Esophagus squamous epithelium (tissue), 5 donors: ENCODE results near the gene CYB561A3. TPM values are rescaled to one million over a fixed set of nuclear protein-coding genes. Genes with fewer than 3 reads are reported as not detected.

Experiments used
- DNase-seq: peaks from one replicate; lab custom pipeline; 2025; lab: John Stamatoyannopoulos, UW
- H3K27ac ChIP-seq, 4 donors: fragments of 200-600 bp; sonication (generic); one replicate each; pipeline ENCODE4 v1.5.1; 2016 to 2019; ENCODE audit warnings: mild to moderate bottlenecking in 1 of 4
- H3K27me3 ChIP-seq, 4 donors: fragments of 200-600 bp; sonication (generic); 1 replicate in 3 of 4; 2 replicates in 1 of 4; pipeline versions ENCODE4 v1.5.1 to v1.6.0; 2017 to 2021; ENCODE audit warnings: antibody characterized with exemption in 1 of 4
- H3K36me3 ChIP-seq, 3 donors: fragments of 200-600 bp; sonication (generic); one replicate each; pipeline ENCODE4 v1.5.1; 2016 to 2019
- H3K4me1 ChIP-seq, 3 donors: fragments of 200-600 bp; sonication (generic); one replicate each; pipeline ENCODE4 v1.5.1; 2017 to 2019
- H3K4me3 ChIP-seq, 4 donors: fragments of 200-600 bp; sonication (generic); 1 replicate in 3 of 4; 2 replicates in 1 of 4; pipeline ENCODE4 v1.5.1; 2016 to 2019; ENCODE audit warnings: mild to moderate bottlenecking in 2 of 4, moderate library complexity in 1 of 4
- H3K9me3 ChIP-seq, 3 donors: fragments of 200-600 bp; sonication (generic); one replicate each; pipeline ENCODE4 v1.5.1; 2016 to 2019
- POLR2A ChIP-seq, 4 donors: fragments of 450-650 bp; IDR thresholded peaks; one replicate each; pipeline ENCODE4 v1.6.1; 2017; ENCODE audit warnings: antibody characterized with exemption in 4 of 4, mild to moderate bottlenecking in 4 of 4, moderate library complexity in 3 of 4
- WGBS, 2 donors: methylation state at CpG; one replicate each; pipeline ENCODE4 v1.1.5; 2018; 5-methylcytosine and 5-hydroxymethylcytosine counted together
- intact Hi-C: fragments of 100-400 bp; cut with DNase I; formaldehyde crosslinking; loops from one replicate; pipeline ENCODE4 v1.15.0; 2022
- total RNA-seq, 4 donors: library from RNA; depleted of rRNA; stranded (reverse); fragments of >200 nt; gene quantifications; one replicate each; pipeline ENCODE4 v1.1.0, GENCODE V29; 2016
- TF ChIP-seq, protein P1 (sequence below), 6 experiments: fragments of 450-650 bp in 4 of 6; fragments of 200-600 bp in 2 of 6; sonication (generic) in 2 of 6; IDR thresholded peaks; one replicate each; pipeline ENCODE4 v1.5.1; 2016 to 2019; ENCODE audit warnings: antibody characterized with exemption in 6 of 6, mild to moderate bottlenecking in 4 of 6, moderate library complexity in 4 of 6
- donor health status: DM: yes; HTN: yes; CAD: no.

CYB561A3 gene
- total RNA-seq, 4 donors from 2014 or later, result 23.9 to 44.3 (median 27.9) TPM

DNA sequence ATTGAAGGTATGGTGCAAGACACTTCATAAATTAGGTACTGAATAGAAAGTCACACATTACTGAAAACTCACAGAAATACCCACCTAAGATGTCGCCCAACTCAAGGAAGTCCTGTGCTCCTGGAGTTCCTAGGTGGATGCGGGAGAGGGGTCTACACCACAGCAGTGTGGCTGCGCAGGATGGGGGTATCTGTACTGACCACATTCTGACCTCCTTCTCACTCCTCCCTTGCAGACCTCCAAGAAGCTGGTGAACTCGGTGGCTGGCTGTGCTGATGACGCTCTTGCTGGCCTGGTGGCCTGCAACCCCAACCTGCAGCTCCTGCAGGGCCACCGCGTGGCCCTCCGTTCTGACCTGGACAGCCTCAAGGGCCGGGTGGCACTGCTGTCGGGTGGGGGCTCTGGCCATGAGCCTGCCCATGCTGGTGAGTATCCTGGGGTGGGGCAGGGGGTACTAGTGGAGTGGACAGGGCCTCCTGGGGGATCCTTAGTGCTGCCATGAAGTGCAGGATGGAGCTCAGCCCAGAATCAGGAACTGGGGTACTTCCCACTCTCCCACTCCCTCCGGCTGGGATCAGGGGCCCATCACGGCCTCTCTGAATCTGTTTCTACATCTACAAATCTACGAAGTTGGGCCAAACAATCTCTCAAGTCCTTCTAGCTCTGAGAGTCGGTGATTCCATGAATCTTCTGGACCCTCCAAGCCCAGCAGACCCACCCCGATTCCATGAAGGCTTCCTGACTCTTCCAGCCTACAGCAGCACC, 23.8 kb downstream of the CYB561A3 start:
- no peaks in the 10 kb centered on the region for H3K9me3 ChIP-seq
- H3K27ac ChIP-seq, result no peak overlapping the region
- no peak overlapping the region for H3K4me3 ChIP-seq
- peaks cover 7 to 36% (median 10%) of the 10 kb centered on the region in 3 donors for H3K4me1 ChIP-seq
- TF ChIP-seq POLR2A (IDR thresholded peaks at IDR 0.05), result no peak
- TF ChIP-seq, protein P1, sequence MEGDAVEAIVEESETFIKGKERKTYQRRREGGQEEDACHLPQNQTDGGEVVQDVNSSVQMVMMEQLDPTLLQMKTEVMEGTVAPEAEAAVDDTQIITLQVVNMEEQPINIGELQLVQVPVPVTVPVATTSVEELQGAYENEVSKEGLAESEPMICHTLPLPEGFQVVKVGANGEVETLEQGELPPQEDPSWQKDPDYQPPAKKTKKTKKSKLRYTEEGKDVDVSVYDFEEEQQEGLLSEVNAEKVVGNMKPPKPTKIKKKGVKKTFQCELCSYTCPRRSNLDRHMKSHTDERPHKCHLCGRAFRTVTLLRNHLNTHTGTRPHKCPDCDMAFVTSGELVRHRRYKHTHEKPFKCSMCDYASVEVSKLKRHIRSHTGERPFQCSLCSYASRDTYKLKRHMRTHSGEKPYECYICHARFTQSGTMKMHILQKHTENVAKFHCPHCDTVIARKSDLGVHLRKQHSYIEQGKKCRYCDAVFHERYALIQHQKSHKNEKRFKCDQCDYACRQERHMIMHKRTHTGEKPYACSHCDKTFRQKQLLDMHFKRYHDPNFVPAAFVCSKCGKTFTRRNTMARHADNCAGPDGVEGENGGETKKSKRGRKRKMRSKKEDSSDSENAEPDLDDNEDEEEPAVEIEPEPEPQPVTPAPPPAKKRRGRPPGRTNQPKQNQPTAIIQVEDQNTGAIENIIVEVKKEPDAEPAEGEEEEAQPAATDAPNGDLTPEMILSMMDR (IDR thresholded peaks at IDR 0.05), result no peak
- WGBS, 2 donors, result 90 to 98% methylated on average over 7 to 12 of the region's 15 CpGs
- peaks cover 0 to 47% (median 3%) of the 10 kb centered on the region in 3 donors for H3K36me3 ChIP-seq
- DNase-seq, result no peak
- intact Hi-C loops, result loop anchor here (5.0 kb wide), 1 partner anchor 44 kb away; no protein-coding TSS in a partner anchor
- H3K27me3 ChIP-seq, result no peaks in the 10 kb centered on the region

DNA sequence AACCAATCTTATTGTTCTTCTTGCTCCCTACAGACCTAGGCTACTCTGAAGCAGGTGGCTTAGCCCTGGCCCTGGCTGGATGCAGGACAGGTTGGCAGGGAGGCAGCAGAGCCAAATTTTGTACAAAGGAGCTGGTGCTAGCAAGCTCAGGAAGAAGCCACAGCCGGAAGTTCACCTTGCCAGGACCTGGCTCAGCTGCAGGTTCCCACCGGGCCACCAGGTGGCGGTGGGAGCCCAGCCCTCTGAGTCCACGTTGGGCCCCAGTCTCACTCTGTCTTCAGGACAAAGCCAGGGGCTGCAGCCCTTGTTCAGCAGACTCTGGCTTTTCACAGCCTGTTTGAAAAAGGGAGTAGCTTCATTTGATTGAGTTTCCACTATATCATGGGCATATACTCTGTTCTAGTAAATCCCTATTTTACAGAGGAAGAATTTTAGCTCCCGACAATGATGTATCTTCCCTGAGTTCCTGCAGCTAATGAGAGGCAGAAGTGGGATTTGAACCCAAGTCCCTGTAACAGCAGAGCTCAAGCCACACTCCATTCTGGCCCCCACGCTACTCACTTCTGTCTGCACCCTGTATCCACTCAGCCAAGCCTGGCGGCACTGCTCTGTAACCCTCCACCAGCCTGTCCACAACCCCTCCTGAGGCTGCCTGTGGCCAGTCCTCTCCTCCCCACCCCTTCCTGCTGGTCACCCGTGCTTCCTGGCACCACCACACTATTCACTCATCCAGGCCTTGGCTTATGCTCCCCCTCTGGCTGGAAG, 25.3 kb downstream of the CYB561A3 start:
- Histone ChIP-seq H3K27ac (peak overlapping the region; percentile 11 to 97 (median 54)), H3K4me1 (peaks cover 17 to 46% (median 19%) of the 10 kb centered on the region in 3 donors), H3K9me3 (no peaks in the 10 kb centered on the region), H3K36me3 (peaks cover 0 to 32% (median 3%) of the 10 kb centered on the region in 3 donors), H3K27me3 (no peaks in the 10 kb centered on the region), H3K4me3 (no peak overlapping the region)
- 30% methylated on average over 7 to 8 of the region's 8 CpGs for WGBS, 2 donors
- TF ChIP-seq POLR2A (IDR thresholded peaks at IDR 0.05), result no peak
- TF ChIP-seq, protein P1 (IDR thresholded peaks at IDR 0.05), result peak; percentile 95 to 99 (median 98)
- DNase-seq, result peak; percentile 30
- intact Hi-C loops, result loop anchor here (5.0 kb wide), 1 partner anchor 46 kb away; no protein-coding TSS in a partner anchor

GRCh38 chr11:61335355-61335710, 26.3 kb downstream of the CYB561A3 start:
- WGBS, 2 donors, result 86% methylated on average over 1 of the region's 1 CpG; no CpG with 5 or more reads in 1 of the 2 donors
- no peak overlapping the region for H3K4me3 ChIP-seq
- H3K36me3 ChIP-seq, result peaks cover 0 to 23% (median 3%) of the 10 kb centered on the region in 3 donors
- no peaks in the 10 kb centered on the region for H3K9me3 ChIP-seq
- H3K4me1 ChIP-seq, result peaks cover 24 to 57% (median 25%) of the 10 kb centered on the region in 3 donors
- no peaks in the 10 kb centered on the region for H3K27me3 ChIP-seq
- no peak for DNase-seq
- intact Hi-C loops, result loop anchor here (5.0 kb wide), 1 partner anchor 47 kb away; no protein-coding TSS in a partner anchor
- TF ChIP-seq, protein P1 (IDR thresholded peaks at IDR 0.05), result no peak
- TF ChIP-seq POLR2A (IDR thresholded peaks at IDR 0.05), result no peak
- H3K27ac ChIP-seq, result peak overlapping the region; percentile 11 to 97 (median 54)

- Histone ChIP-seq H3K4me3 (no peak overlapping the region), H3K36me3 (peaks cover 0 to 24% (median 3%) of the 10 kb centered on the region in 3 donors), H3K4me1 (peaks cover 24 to 63% (median 25%) of the 10 kb centered on the region in 3 donors), H3K27me3 (no peaks in the 10 kb centered on the region), H3K27ac (peak overlapping the region in 3 of 4 donors; percentile 19 to 97 (median 91)), H3K9me3 (no peaks in the 10 kb centered on the region)
- intact Hi-C loops, result loop anchor here (5.0 kb wide), 1 partner anchor 48 kb away; no protein-coding TSS in a partner anchor
- WGBS, 2 donors, result 77 to 83% methylated on average over 10 to 13 of the region's 16 CpGs
- no peak for TF ChIP-seq POLR2A (IDR thresholded peaks at IDR 0.05)
- TF ChIP-seq, protein P1 (IDR thresholded peaks at IDR 0.05), result no peak
- no peak for DNase-seq
Measured at GRCh38 chr11:61334434-61335354, 27.0 kb downstream of the CYB561A3 start.
